Neural cell (in vitro differentiated cells): ENCODE data around the gene KLF13. TPM values are rescaled to one million over a fixed set of nuclear protein-coding genes. Genes with fewer than 3 reads are reported as not detected.

Source experiments
- H2AFZ ChIP-seq: fragments of 200-600, 300-800 bp; sonication (generic), shearing (Covaris generic); 2 replicates; pipeline ENCODE4 v1.6.0; 2014; ENCODE audit warnings: low read depth, mild to moderate bottlenecking, antibody characterized with exemption, low read length, moderate library complexity
- H3F3A ChIP-seq: fragments of 200-600 bp; shearing (Covaris generic); 2 replicates; pipeline ENCODE4 v1.6.1; 2016; ENCODE audit warnings: mild to moderate bottlenecking, moderate library complexity, mixed read lengths, antibody characterized with exemption, low read length; ENCODE audit not compliant: insufficient read depth, poor library complexity, severe bottlenecking
- H3K27ac ChIP-seq: fragments of 200-600, 300-800 bp; sonication (generic), shearing (Covaris generic); 2 replicates; pipeline ENCODE4 v1.5.1; 2014; ENCODE audit warnings: mild to moderate bottlenecking, low read length, moderate library complexity
- H3K27me3 ChIP-seq: fragments of 300-800, 200-600 bp; sonication (generic), shearing (Covaris generic); 2 replicates; pipeline ENCODE4 v1.6.0; 2014; ENCODE audit warnings: mild to moderate bottlenecking, low read depth, low read length, moderate library complexity; ENCODE audit not compliant: insufficient read depth
- H3K36me3 ChIP-seq: fragments of 300-800, 200-600 bp; sonication (generic), shearing (Covaris generic); 2 replicates; pipeline ENCODE4 v1.5.1; 2014; ENCODE audit warnings: mild to moderate bottlenecking, antibody characterized with exemption, low read length, moderate library complexity; ENCODE audit not compliant: insufficient read depth
- H3K4me2 ChIP-seq: fragments of 300-800, 200-600 bp; sonication (generic), shearing (Covaris generic); 2 replicates; pipeline ENCODE4 v1.6.0; 2014; ENCODE audit warnings: mild to moderate bottlenecking, low read length
- H3K4me3 ChIP-seq: fragments of 300-800, 200-600 bp; sonication (generic), shearing (Covaris generic); 2 replicates; pipeline ENCODE4 v1.5.1; 2014; ENCODE audit warnings: mild to moderate bottlenecking, low read length, moderate library complexity
- H3K79me2 ChIP-seq: fragments of 200-600 bp; shearing (Covaris generic); replicated peaks from 2 replicates; pipeline ENCODE4 v1.6.0; 2014; ENCODE audit warnings: mild to moderate bottlenecking, low read length, moderate library complexity; ENCODE audit not compliant: insufficient read depth
- H3K9ac ChIP-seq: fragments of 300-800, 200-600 bp; sonication (generic), shearing (Covaris generic); 2 replicates; pipeline ENCODE4 v1.6.1; 2016; ENCODE audit warnings: mild to moderate bottlenecking, low read length, mixed read lengths
- H3K9me2 ChIP-seq: fragments of 200-600 bp; shearing (Covaris generic); 2 replicates; pipeline ENCODE4 v1.6.1; 2016; ENCODE audit warnings: mild to moderate bottlenecking, low read length, mixed read lengths; ENCODE audit not compliant: insufficient read depth
- H3K9me3 ChIP-seq: fragments of 200-600, 300-800 bp; sonication (generic), shearing (Covaris generic); 2 replicates; pipeline ENCODE4 v1.6.1; 2016; ENCODE audit warnings: mild to moderate bottlenecking, mixed run types, low read length, moderate library complexity, mixed read lengths
- H4K20me1 ChIP-seq: fragments of 200-600 bp; shearing (Covaris generic); 2 replicates; pipeline ENCODE4 v1.6.1; 2016; ENCODE audit warnings: mild to moderate bottlenecking, mixed run types; ENCODE audit not compliant: insufficient read depth
- EP300 ChIP-seq: fragments of 450-650 bp; conservative IDR thresholded peaks from 2 replicates; pipeline ENCODE4 v1.6.1; 2014; ENCODE audit warnings: antibody characterized with exemption, mild to moderate bottlenecking, moderate library complexity; ENCODE audit not compliant: poor library complexity, severe bottlenecking
- EZH2 ChIP-seq: fragments of 200-600, 300-800 bp; shearing (Covaris generic), sonication (generic); IDR thresholded peaks from 2 replicates; pipeline ENCODE4 v1.6.1; 2014; ENCODE audit warnings: antibody characterized with exemption, low read length, borderline replicate concordance, mild to moderate bottlenecking; ENCODE audit not compliant: insufficient read depth, poor library complexity, severe bottlenecking
- MXI1 ChIP-seq: fragments of 450-650 bp; conservative IDR thresholded peaks from 2 replicates; pipeline ENCODE4 v1.6.1; 2014; ENCODE audit warnings: antibody characterized with exemption, mild to moderate bottlenecking; ENCODE audit not compliant: poor library complexity, severe bottlenecking
- POLR2AphosphoS5 ChIP-seq: IDR thresholded peaks from 2 replicates; pipeline ENCODE4 v1.6.1; 2012
- RAD21 ChIP-seq: fragments of 450-650 bp; conservative IDR thresholded peaks from 2 replicates; pipeline ENCODE4 v1.6.1; 2014; ENCODE audit warnings: antibody characterized with exemption, mild to moderate bottlenecking, moderate library complexity
- REST ChIP-seq: IDR thresholded peaks from 2 replicates; pipeline ENCODE4 v1.6.1; 2012; ENCODE audit warnings: borderline replicate concordance
- SMC3 ChIP-seq: fragments of 450-650 bp; conservative IDR thresholded peaks from 2 replicates; pipeline ENCODE4 v1.6.1; 2014; ENCODE audit warnings: antibody characterized with exemption, mild to moderate bottlenecking, moderate library complexity; ENCODE audit not compliant: poor library complexity
- TAF1 ChIP-seq: IDR thresholded peaks from 2 replicates; pipeline ENCODE4 v1.6.1; 2012; ENCODE audit warnings: low read depth
- polyA plus RNA-seq: library from polyadenylated mRNA; depleted of rRNA; stranded (reverse); fragments of >200 nt; gene quantifications from 2 replicates; pipeline ENCODE4 v1.2.3, GENCODE V29; 2014
- TF ChIP-seq, protein P1 (sequence below): fragments of 450-650 bp; IDR thresholded peaks from 2 replicates; pipeline ENCODE4 v1.5.1; 2014; ENCODE audit warnings: antibody characterized with exemption, mild to moderate bottlenecking, moderate library complexity; ENCODE audit not compliant: poor library complexity, severe bottlenecking

The KLF13 gene
- polyA plus RNA-seq, 1 donor from 2014 or later, result 17.0 TPM

DNA sequence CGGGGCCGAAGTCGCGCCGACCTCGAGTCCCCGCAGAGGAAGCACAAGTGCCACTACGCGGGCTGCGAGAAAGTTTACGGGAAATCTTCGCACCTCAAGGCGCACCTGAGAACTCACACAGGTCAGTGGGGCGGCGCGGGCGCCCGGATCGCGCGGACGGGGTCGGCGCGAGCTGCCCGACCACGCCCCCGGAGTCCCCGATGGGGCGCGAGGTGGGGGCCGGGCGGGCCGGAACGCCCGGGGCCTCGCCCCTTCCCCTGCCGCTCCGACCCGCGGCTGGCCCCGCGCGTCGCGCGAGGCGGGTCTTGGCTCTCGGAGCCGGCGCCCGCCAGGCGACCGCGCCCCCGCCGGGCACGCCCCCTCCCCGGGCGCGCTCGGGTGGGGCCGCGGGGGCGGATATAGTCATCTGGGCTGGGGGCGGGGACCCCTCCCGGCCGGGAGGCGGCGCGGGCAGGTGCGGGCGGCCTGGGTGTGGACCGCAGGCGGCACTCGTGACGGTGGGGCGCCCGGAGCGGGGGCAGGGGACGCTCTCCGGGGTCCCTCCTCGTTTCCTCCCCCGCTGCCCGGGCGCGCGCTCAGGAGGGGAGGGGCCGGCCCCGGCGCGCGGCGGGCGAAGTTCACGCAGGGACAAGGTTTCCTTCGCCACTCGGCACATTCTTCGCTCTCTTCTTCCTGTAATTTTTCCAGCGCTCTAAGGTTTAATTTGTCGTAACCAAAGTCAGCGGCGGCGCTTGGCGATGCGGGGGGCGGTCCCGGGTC is 1.2 kb downstream of the KLF13 start:
- TF ChIP-seq POLR2AphosphoS5 (peak; percentile 26), EZH2 (no peak), TAF1 (no peak), REST (no peak), MXI1 (peak; percentile 42), SMC3 (no peak), RAD21 (no peak), EP300 (no peak)
- TF ChIP-seq, protein P1, sequence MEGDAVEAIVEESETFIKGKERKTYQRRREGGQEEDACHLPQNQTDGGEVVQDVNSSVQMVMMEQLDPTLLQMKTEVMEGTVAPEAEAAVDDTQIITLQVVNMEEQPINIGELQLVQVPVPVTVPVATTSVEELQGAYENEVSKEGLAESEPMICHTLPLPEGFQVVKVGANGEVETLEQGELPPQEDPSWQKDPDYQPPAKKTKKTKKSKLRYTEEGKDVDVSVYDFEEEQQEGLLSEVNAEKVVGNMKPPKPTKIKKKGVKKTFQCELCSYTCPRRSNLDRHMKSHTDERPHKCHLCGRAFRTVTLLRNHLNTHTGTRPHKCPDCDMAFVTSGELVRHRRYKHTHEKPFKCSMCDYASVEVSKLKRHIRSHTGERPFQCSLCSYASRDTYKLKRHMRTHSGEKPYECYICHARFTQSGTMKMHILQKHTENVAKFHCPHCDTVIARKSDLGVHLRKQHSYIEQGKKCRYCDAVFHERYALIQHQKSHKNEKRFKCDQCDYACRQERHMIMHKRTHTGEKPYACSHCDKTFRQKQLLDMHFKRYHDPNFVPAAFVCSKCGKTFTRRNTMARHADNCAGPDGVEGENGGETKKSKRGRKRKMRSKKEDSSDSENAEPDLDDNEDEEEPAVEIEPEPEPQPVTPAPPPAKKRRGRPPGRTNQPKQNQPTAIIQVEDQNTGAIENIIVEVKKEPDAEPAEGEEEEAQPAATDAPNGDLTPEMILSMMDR, result peak; percentile 13
- Histone ChIP-seq H3K27me3 (no peaks in the 10 kb centered on the region), H3K36me3 (no peaks in the 10 kb centered on the region), H3K9me3 (no peaks in the 10 kb centered on the region), H3K4me2 (peak overlapping the region; percentile 83), H2AFZ (no peak overlapping the region), H3K79me2 (peaks cover 48% of the 10 kb centered on the region), H3K9ac (peak overlapping the region; percentile 78), H3K4me3 (peak overlapping the region; percentile 86), H3F3A (no peaks in the 10 kb centered on the region), H3K9me2 (no peaks in the 10 kb centered on the region), H3K27ac (peak overlapping the region; percentile 59), H4K20me1 (peaks cover 30% of the 10 kb centered on the region)

- peaks cover 34% of the 10 kb centered on the region for H4K20me1 ChIP-seq
- H3K9me2 ChIP-seq, result no peaks in the 10 kb centered on the region
- TF ChIP-seq SMC3, result no peak
- no peak for TF ChIP-seq POLR2AphosphoS5
- TF ChIP-seq, protein P1, result no peak
- no peak for TF ChIP-seq TAF1
- no peak for TF ChIP-seq EP300
- no peak for TF ChIP-seq REST
- TF ChIP-seq RAD21, result no peak
- TF ChIP-seq MXI1, result no peak
- TF ChIP-seq EZH2, result no peak
- H3K27ac ChIP-seq, result peak overlapping the region; percentile 51
- H3K27me3 ChIP-seq, result no peaks in the 10 kb centered on the region
- no peaks in the 10 kb centered on the region for H3K9me3 ChIP-seq
- H3F3A ChIP-seq, result no peaks in the 10 kb centered on the region
- no peaks in the 10 kb centered on the region for H3K36me3 ChIP-seq
- peaks cover 55% of the 10 kb centered on the region for H3K79me2 ChIP-seq
- peak overlapping the region; percentile 86 for H3K4me3 ChIP-seq
- H3K4me2 ChIP-seq, result peak overlapping the region; percentile 83
- peak overlapping the region; percentile 78 for H3K9ac ChIP-seq
- no peak overlapping the region for H2AFZ ChIP-seq
Observed at GRCh38 chr15:31328428-31328968, 1.9 kb downstream of the KLF13 start.
